SK-N-SH treated with all-trans-retinoic acid at 6 μM for 48 hours (cell line): ENCODE data around the gene PSMD8.
"Not testable (repeated sequence)": the region's sequence is repeated elsewhere in the genome, so short reads cannot be mapped to it uniquely, and the experiment has no call there.

Experiments used
- ATAC-seq: fragments of 200-7000 bp; cut with Tn5 transposase; 3 replicates; pipeline ENCODE4 v1.9.1; 2020; ENCODE audit warnings: mild to moderate bottlenecking, moderate library complexity
- BACH2 ChIP-seq: fragments of 250-450 bp; sonication (Bioruptor Pico); IDR thresholded peaks from 2 replicates; pipeline ENCODE4 v1.9.0; 2021; ENCODE audit warnings: mild to moderate bottlenecking, borderline replicate concordance
- CSDC2 ChIP-seq: fragments of 250-450 bp; sonication (Bioruptor Pico); IDR thresholded peaks from 2 replicates; pipeline ENCODE4 v1.5.0; 2020; ENCODE audit warnings: mild to moderate bottlenecking, moderate library complexity
- GLIS3 ChIP-seq: fragments of 250-450 bp; sonication (Bioruptor Pico); IDR thresholded peaks from 2 replicates; pipeline ENCODE4 v1.5.0; 2020; ENCODE audit warnings: mild to moderate bottlenecking, moderate library complexity
- OSR1 ChIP-seq: fragments of 250-450 bp; sonication (Bioruptor Pico); IDR thresholded peaks from 2 replicates; pipeline ENCODE4 v1.8.0; 2022; ENCODE audit warnings: moderate library complexity, mild to moderate bottlenecking, inconsistent platforms
- PPARA ChIP-seq: fragments of 250-450 bp; sonication (Bioruptor Pico); IDR thresholded peaks from 2 replicates; pipeline ENCODE4 v1.5.0; 2020; ENCODE audit warnings: mild to moderate bottlenecking, borderline replicate concordance
- RARB ChIP-seq: fragments of 250-450 bp; sonication (Bioruptor Pico); IDR thresholded peaks from 2 replicates; pipeline ENCODE4 v1.8.0; 2021; ENCODE audit warnings: mild to moderate bottlenecking, moderate library complexity
- TCF4 ChIP-seq: fragments of 250-450 bp; sonication (Bioruptor Pico); IDR thresholded peaks from 2 replicates; pipeline ENCODE4 v1.8.0; 2021; ENCODE audit warnings: mild to moderate bottlenecking, moderate library complexity, borderline replicate concordance
- TOX ChIP-seq: fragments of 250-450 bp; sonication (Bioruptor Pico); IDR thresholded peaks from 2 replicates; pipeline ENCODE4 v1.8.0; 2021; ENCODE audit warnings: mild to moderate bottlenecking, moderate library complexity, borderline replicate concordance
- ZC3H10 ChIP-seq: fragments of 250-450 bp; sonication (Bioruptor Pico); IDR thresholded peaks from 2 replicates; pipeline ENCODE4 v1.5.1; 2021; ENCODE audit warnings: mild to moderate bottlenecking, moderate library complexity
- ZFP3 ChIP-seq: fragments of 250-450 bp; sonication (Bioruptor Pico); IDR thresholded peaks from 2 replicates; pipeline ENCODE4 v1.5.0; 2020; ENCODE audit warnings: mild to moderate bottlenecking, moderate library complexity
- ZFP30 ChIP-seq: fragments of 450-650 bp; formaldehyde crosslinking; IDR thresholded peaks from 2 replicates; pipeline ENCODE4 v1.5.0; 2022; ENCODE audit warnings: mild to moderate bottlenecking, moderate library complexity
- ZNF565 ChIP-seq: fragments of 450-650 bp; formaldehyde crosslinking; conservative IDR thresholded peaks from 2 replicates; pipeline ENCODE4 v1.5.0; 2020; ENCODE audit warnings: low read depth, mild to moderate bottlenecking, moderate library complexity
- ZNF8 ChIP-seq: fragments of 450-650 bp; formaldehyde crosslinking; IDR thresholded peaks from 2 replicates; pipeline ENCODE4 v1.5.0; 2020; ENCODE audit warnings: mild to moderate bottlenecking, moderate library complexity
- TF ChIP-seq, protein P1 (sequence below): fragments of 250-450 bp; sonication (Bioruptor Pico); IDR thresholded peaks from 2 replicates; pipeline ENCODE4 v1.8.0; 2020; ENCODE audit warnings: mild to moderate bottlenecking, moderate library complexity, borderline replicate concordance
- TF ChIP-seq, protein P2 (sequence below): fragments of 250-450 bp; sonication (Bioruptor Pico); IDR thresholded peaks from 2 replicates; pipeline ENCODE4 v1.5.1; 2020; ENCODE audit warnings: low read depth, mild to moderate bottlenecking, moderate library complexity
- TF ChIP-seq, protein P3 (sequence below): fragments of 250-450 bp; sonication (Bioruptor Pico); IDR thresholded peaks from 2 replicates; pipeline ENCODE4 v1.5.1; 2021; ENCODE audit warnings: mild to moderate bottlenecking, moderate library complexity
- TF ChIP-seq, protein P4 (sequence below): fragments of 250-450 bp; sonication (Bioruptor Pico); IDR thresholded peaks from 2 replicates; pipeline ENCODE4 v1.8.0; 2021; ENCODE audit warnings: low read depth, mild to moderate bottlenecking, moderate library complexity, borderline replicate concordance

The PSMD8 gene

DNA sequence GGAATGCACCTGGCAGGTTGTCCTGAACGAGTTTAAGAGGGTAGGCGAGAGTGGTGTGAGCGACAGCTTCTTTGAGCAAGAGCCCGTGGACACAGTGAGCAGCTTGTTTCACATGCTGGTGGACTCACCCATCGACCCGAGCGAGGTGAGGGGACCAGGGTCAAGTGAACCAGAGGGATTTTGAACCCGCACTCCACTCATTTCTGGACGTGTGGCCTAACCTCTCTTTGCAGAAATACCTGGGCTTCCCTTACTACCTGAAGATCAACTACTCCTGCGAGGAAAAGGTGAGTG is 37.1 kb upstream of the PSMD8 start:
- no peak for TF ChIP-seq GLIS3 (CRISPR knock-in tag)
- TF ChIP-seq OSR1 (CRISPR knock-in tag): no peak
- no peak for TF ChIP-seq RARB (CRISPR knock-in tag)
- TF ChIP-seq TOX (CRISPR knock-in tag): no peak
- TF ChIP-seq ZNF8 (CRISPR knock-in tag): no peak
- TF ChIP-seq ZNF565 (CRISPR knock-in tag): no peak
- TF ChIP-seq, protein P1, sequence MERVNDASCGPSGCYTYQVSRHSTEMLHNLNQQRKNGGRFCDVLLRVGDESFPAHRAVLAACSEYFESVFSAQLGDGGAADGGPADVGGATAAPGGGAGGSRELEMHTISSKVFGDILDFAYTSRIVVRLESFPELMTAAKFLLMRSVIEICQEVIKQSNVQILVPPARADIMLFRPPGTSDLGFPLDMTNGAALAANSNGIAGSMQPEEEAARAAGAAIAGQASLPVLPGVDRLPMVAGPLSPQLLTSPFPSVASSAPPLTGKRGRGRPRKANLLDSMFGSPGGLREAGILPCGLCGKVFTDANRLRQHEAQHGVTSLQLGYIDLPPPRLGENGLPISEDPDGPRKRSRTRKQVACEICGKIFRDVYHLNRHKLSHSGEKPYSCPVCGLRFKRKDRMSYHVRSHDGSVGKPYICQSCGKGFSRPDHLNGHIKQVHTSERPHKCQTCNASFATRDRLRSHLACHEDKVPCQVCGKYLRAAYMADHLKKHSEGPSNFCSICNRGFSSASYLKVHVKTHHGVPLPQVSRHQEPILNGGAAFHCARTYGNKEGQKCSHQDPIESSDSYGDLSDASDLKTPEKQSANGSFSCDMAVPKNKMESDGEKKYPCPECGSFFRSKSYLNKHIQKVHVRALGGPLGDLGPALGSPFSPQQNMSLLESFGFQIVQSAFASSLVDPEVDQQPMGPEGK: no peak
- TF ChIP-seq ZFP30 (CRISPR knock-in tag): no peak
- no peak for TF ChIP-seq ZFP3 (CRISPR knock-in tag)

DNA sequence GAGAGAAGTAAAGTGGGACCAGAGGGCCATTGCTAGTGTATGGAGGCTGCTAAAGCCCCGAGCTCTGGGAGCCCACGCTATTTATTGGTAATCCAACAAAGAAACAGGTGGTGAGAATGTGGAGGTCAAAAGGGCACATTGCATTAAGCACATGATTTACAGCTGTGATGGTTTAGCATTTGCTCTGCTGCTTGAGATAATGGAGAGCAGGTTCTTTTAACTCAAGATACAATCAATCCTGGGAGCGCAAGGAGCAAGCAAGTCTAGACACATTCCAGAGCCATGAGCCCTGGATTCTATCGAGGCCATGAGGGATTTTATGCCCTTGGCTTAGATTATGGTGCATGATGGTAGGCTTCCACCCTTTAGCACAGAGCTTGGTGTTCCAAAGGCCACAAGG is 35.4 kb upstream of the PSMD8 start:
- ATAC-seq: not testable (repeated sequence)
- TF ChIP-seq TCF4 (CRISPR knock-in tag): peak; percentile 18; the same call in 1 of the 2 replicates

More for the DNA sequence above, 37.1 kb upstream of the PSMD8 start:
- no peak for ATAC-seq

DNA sequence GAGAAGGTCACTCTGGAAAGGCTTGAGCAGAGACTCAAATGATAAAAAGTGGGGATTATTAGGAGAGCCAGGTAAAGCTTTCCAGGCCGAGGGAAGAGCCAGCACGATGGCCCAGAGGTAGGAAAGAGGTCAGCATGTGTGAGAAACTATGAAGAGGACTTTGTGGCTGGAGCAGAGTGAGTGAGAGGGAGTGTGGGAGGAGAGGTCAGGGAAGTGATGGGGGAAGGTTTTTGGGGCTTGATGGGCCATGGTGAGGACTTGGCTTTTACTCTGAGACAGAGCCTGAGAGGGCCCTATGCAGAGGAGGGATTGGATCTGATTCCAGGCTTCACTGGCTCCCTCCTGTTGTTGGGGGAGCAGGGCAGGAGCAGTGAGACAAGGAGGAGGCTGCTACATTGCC is 33.4 kb upstream of the PSMD8 start:
- no peak for ATAC-seq

DNA sequence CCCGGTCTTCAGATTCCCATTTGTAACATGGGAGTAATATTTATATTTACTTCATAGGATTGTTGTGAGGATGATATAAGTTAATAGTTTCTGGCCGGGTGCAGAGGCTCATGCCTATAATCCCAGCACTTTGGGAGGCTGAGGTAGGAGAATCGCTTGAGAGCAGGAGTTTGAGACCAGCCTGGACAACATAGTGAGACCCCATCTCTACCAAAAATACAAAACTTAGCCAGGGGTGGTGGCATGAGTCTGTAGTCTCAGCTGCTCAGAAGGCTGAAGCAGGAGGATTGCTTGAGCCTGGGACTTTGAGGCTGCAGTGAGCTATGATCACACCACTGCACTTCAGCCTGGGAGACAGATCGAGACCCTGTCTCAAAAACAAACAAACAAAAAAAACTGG is 27.5 kb upstream of the PSMD8 start:
- no peak for TF ChIP-seq TOX (CRISPR knock-in tag)
- no peak for TF ChIP-seq GLIS3 (CRISPR knock-in tag)
- no peak for TF ChIP-seq CSDC2 (CRISPR knock-in tag)
- TF ChIP-seq, protein P2, sequence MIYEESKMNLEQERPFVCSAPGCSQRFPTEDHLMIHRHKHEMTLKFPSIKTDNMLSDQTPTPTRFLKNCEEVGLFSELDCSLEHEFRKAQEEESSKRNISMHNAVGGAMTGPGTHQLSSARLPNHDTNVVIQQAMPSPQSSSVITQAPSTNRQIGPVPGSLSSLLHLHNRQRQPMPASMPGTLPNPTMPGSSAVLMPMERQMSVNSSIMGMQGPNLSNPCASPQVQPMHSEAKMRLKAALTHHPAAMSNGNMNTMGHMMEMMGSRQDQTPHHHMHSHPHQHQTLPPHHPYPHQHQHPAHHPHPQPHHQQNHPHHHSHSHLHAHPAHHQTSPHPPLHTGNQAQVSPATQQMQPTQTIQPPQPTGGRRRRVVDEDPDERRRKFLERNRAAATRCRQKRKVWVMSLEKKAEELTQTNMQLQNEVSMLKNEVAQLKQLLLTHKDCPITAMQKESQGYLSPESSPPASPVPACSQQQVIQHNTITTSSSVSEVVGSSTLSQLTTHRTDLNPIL (CRISPR knock-in tag): no peak
- TF ChIP-seq, all 23 proteins: peak for 0
- no peak for ATAC-seq

More for the DNA sequence above, 33.4 kb upstream of the PSMD8 start:
- TF ChIP-seq, protein P3, sequence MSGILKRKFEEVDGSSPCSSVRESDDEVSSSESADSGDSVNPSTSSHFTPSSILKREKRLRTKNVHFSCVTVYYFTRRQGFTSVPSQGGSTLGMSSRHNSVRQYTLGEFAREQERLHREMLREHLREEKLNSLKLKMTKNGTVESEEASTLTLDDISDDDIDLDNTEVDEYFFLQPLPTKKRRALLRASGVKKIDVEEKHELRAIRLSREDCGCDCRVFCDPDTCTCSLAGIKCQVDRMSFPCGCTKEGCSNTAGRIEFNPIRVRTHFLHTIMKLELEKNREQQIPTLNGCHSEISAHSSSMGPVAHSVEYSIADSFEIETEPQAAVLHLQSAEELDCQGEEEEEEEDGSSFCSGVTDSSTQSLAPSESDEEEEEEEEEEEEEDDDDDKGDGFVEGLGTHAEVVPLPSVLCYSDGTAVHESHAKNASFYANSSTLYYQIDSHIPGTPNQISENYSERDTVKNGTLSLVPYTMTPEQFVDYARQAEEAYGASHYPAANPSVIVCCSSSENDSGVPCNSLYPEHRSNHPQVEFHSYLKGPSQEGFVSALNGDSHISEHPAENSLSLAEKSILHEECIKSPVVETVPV: no peak
- TF ChIP-seq ZFP3 (CRISPR knock-in tag) (no peak), ZNF8 (CRISPR knock-in tag) (no peak)

DNA sequence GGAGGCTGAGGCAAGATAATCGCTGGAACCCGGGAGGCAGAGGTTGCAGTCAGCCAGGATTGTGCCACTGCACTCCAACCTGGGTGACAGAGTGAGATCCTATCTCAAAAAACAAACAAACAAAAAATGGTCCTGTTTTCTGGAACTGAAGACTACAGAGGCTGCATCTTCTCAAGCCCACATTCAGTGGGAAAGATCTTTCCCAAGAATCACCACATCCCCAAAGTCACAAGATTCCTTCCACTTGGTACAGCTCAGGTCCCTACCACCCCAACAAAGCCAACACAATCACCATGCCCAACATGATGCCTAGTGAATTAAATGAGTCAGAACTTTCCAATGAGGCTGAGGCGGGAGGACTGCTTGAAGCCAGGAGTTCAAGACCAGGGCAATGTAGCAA is 23.5 kb upstream of the PSMD8 start:
- TF ChIP-seq GLIS3 (CRISPR knock-in tag) (no peak), ZC3H10 (CRISPR knock-in tag) (no peak), BACH2 (CRISPR knock-in tag) (no peak), PPARA (CRISPR knock-in tag) (no peak)
- TF ChIP-seq, protein P4, sequence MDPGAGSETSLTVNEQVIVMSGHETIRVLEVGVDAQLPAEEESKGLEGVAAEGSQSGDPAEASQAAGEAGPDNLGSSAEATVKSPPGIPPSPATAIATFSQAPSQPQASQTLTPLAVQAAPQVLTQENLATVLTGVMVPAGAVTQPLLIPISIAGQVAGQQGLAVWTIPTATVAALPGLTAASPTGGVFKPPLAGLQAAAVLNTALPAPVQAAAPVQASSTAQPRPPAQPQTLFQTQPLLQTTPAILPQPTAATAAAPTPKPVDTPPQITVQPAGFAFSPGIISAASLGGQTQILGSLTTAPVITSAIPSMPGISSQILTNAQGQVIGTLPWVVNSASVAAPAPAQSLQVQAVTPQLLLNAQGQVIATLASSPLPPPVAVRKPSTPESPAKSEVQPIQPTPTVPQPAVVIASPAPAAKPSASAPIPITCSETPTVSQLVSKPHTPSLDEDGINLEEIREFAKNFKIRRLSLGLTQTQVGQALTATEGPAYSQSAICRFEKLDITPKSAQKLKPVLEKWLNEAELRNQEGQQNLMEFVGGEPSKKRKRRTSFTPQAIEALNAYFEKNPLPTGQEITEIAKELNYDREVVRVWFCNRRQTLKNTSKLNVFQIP (CRISPR knock-in tag): no peak
- TF ChIP-seq, protein P1: no peak
- no peak for ATAC-seq

DNA sequence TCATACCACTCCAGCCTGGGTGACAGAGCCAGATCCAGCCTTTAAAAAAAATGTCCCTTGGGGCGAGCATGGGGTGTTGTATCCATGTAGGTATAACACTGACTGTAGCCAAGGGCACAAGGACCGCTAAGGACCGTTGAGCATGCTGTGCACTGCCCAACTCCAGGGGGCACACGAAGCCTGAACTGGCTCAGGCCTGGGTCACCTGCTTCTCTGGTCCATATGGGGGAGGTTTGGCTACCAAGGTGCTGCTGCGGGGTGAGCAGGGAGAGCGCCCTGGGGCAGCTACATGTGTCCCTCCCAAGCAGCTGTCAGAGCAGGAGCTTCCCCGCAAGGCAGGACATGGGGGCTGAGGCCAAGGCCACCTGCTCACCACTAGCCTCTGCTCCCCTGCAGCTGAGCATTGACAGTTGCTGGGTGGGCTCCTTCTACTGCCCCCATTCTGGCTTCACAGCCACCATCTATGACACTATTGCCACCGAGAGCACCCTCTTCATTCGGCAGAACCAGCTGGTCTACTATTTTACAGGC is 22.4 kb upstream of the PSMD8 start:
- TF ChIP-seq ZFP30 (CRISPR knock-in tag): no peak
- TF ChIP-seq, all 23 proteins: peak for 0
- ATAC-seq: peak; percentile 33
